HepG2 (cell line): ENCODE measurements around the gene SYMPK. TPM values are rescaled to one million over a fixed set of nuclear protein-coding genes. Genes with fewer than 3 reads are reported as not detected.

Experiments
- DRAP1 ChIP-seq: IDR thresholded peaks from 2 replicates; pipeline ENCODE4 v1.6.1; 2016; ENCODE audit warnings: missing genetic modification reagents, missing compliant biosample characterization
- ETV6 ChIP-seq: sonication (generic); formaldehyde crosslinking; conservative IDR thresholded peaks from 2 replicates; pipeline ENCODE4 v1.4.0; 2020; ENCODE audit warnings: missing genetic modification reagents
- HMGXB3 ChIP-seq: sonication (generic); formaldehyde crosslinking; IDR thresholded peaks from 2 replicates; pipeline ENCODE4 v1.4.0; 2020; ENCODE audit warnings: missing genetic modification reagents, borderline replicate concordance
- NPAS2 ChIP-seq: sonication (generic); formaldehyde crosslinking; IDR thresholded peaks from 2 replicates; pipeline ENCODE4 v1.8.0; 2022; ENCODE audit warnings: mild to moderate bottlenecking, missing genetic modification reagents, borderline replicate concordance
- PAXIP1 ChIP-seq: sonication (generic); formaldehyde crosslinking; conservative IDR thresholded peaks from 2 replicates; pipeline ENCODE4 v1.4.0; 2020; ENCODE audit warnings: mild to moderate bottlenecking, missing genetic modification reagents, moderate library complexity
- PPARG ChIP-seq: conservative IDR thresholded peaks from 2 replicates; pipeline ENCODE4 v1.6.1; 2016; ENCODE audit warnings: missing biosample characterization, missing genetic modification reagents
- SOX5 ChIP-seq: IDR thresholded peaks from 2 replicates; pipeline ENCODE4 v1.6.1; 2016; ENCODE audit warnings: borderline replicate concordance
- STAT5B ChIP-seq: sonication (generic); formaldehyde crosslinking; IDR thresholded peaks from 2 replicates; pipeline ENCODE4 v1.4.0; 2020; ENCODE audit warnings: missing genetic modification reagents
- STAT6 ChIP-seq: sonication (generic); formaldehyde crosslinking; IDR thresholded peaks from 2 replicates; pipeline ENCODE4 v1.4.0; 2020; ENCODE audit warnings: missing genetic modification reagents, mild to moderate bottlenecking, borderline replicate concordance
- TFAP4 ChIP-seq: sonication (generic); IDR thresholded peaks from 2 replicates; pipeline ENCODE4 v1.6.1; 2016; ENCODE audit warnings: low read depth, borderline replicate concordance
- ZBTB43 ChIP-seq: sonication (generic); formaldehyde crosslinking; conservative IDR thresholded peaks from 2 replicates; pipeline ENCODE4 v1.4.0; 2020; ENCODE audit warnings: missing genetic modification reagents
- ZBTB7A ChIP-seq: sonication (generic); formaldehyde crosslinking; IDR thresholded peaks from 2 replicates; pipeline ENCODE4 v1.8.0; 2022; ENCODE audit warnings: mild to moderate bottlenecking, missing genetic modification reagents
- ZNF326 ChIP-seq: sonication (generic); formaldehyde crosslinking; IDR thresholded peaks from 2 replicates; pipeline ENCODE4 v1.4.0; 2020; ENCODE audit warnings: missing genetic modification reagents, borderline replicate concordance
- ZNF501 ChIP-seq: sonication (generic); formaldehyde crosslinking; IDR thresholded peaks from 2 replicates; pipeline ENCODE4 v1.5.1; 2020; ENCODE audit warnings: mild to moderate bottlenecking, moderate library complexity, missing genetic modification reagents
- ZNF562 ChIP-seq: sonication (generic); formaldehyde crosslinking; IDR thresholded peaks from 2 replicates; pipeline ENCODE4 v1.8.0; 2022; ENCODE audit warnings: missing genetic modification reagents, borderline replicate concordance
- ZNF777 ChIP-seq: sonication (generic); formaldehyde crosslinking; IDR thresholded peaks from 2 replicates; pipeline ENCODE4 v1.4.0; 2020; ENCODE audit warnings: missing genetic modification reagents
- ZSCAN20 ChIP-seq: sonication (generic); formaldehyde crosslinking; IDR thresholded peaks from 2 replicates; pipeline ENCODE4 v1.4.0; 2020; ENCODE audit warnings: missing genetic modification reagents, mild to moderate bottlenecking, borderline replicate concordance
- polyA plus RNA-seq, 8 experiments: library from polyadenylated mRNA; depleted of rRNA in 3 of 8; stranded (reverse) in 7 of 8; unstranded in 1 of 8; fragments of >200 nt; fragmentation: Illumina TruSeq in 4 of 8; extraction: Trizol in 4 of 8; gene quantifications; 2 replicates each; pipeline versions ENCODE4 v1.2.1 to v1.2.3, GENCODE V29; 2011 to 2016; ENCODE audit warnings: low read depth in 4 of 8, missing spikeins in 1 of 8, mixed read lengths in 1 of 8; ENCODE audit not compliant: insufficient read depth in 1 of 8
- total RNA-seq, 5 experiments: library from RNA; depleted of rRNA; stranded (reverse); fragments of >200 nt; fragmentation: Illumina TruSeq; extraction: Trizol; gene quantifications; 2 replicates each; pipeline ENCODE4 v1.2.3, GENCODE V29; 2016; ENCODE audit warnings: low read depth in 1 of 5

The SYMPK gene
- total and polyA plus RNA-seq, 2 of the 13 experiments (the other 11 are each of a cell fraction or from before 2014, with no cell fraction given) = 21.9 to 55.7 TPM

- 0 out of 2 replicates have a peak, but pooled peaks have one; percentile 7 for TF ChIP-seq HMGXB3
- no peak for TF ChIP-seq SOX5
- no peak for TF ChIP-seq NPAS2 (CRISPR knock-in tag)
- no peak for TF ChIP-seq PPARG
- TF ChIP-seq TFAP4 = no peak
- no peak for TF ChIP-seq ETV6 (CRISPR knock-in tag)
- no peak for TF ChIP-seq STAT5B (CRISPR knock-in tag)
- TF ChIP-seq DRAP1 (CRISPR knock-in tag) = peak; percentile 38; the same call in 1 of the 2 replicates
- TF ChIP-seq ZNF562 (CRISPR knock-in tag) = no peak
- no peak for TF ChIP-seq ZBTB7A
- no peak for TF ChIP-seq ZSCAN20
- TF ChIP-seq STAT6 (CRISPR knock-in tag) = no peak
- no peak for TF ChIP-seq ZBTB43
- TF ChIP-seq ZNF777 (CRISPR knock-in tag) = no peak
- no peak for TF ChIP-seq ZNF326
- TF ChIP-seq PAXIP1 = no peak
- TF ChIP-seq ZNF501 = no peak
These were observed 95.5 kb downstream of the SYMPK start (continued) for GRCh38 chr19:45767410-45767880.
